NOMO-1 treated with dmso at 0.1 percent for 144 hours (cell line): ENCODE results near the gene F9.
"Not testable (repeated sequence)": the region's sequence is repeated elsewhere in the genome, so short reads cannot be mapped to it uniquely, and the experiment has no call there.

Source experiments
- DNase-seq: peaks from one replicate; lab custom pipeline; 2025; ENCODE audit not compliant: unreplicated experiment; lab: John Stamatoyannopoulos, UW

The F9 gene

DNA sequence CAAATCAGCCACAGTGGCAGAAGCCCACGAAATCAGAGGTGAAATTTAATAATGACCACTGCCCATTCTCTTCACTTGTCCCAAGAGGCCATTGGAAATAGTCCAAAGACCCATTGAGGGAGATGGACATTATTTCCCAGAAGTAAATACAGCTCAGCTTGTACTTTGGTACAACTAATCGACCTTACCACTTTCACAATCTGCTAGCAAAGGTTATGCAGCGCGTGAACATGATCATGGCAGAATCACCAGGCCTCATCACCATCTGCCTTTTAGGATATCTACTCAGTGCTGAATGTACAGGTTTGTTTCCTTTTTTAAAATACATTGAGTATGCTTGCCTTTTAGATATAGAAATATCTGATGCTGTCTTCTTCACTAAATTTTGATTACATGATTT lies at the start of gene F9:
Gene F9 (plus strand): TSS at position 190 of the 400 bp plus-strand sequence. CDS start 26 bp downstream, at position 216.
- no peak for DNase-seq

DNA sequence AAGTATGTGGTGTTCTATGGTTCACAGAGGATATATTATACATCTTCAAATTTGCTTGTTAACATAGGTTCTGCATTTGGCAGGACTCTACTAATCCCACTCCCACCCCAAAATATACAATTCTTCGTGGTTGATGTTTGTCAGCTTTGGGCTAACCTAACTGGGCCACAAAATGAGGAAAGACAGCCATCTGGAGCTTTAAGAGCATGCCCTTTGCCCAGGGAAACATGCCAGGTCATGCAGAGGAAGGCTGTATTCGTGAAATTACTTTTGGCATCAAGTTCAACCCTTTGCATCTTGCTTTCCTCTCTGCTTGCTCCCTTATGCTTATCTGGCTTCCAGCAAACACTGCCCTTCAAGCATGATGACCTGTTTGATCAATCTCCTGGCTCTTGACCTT lies 46.8 kb upstream of the F9 start:
- no peak for DNase-seq

DNA sequence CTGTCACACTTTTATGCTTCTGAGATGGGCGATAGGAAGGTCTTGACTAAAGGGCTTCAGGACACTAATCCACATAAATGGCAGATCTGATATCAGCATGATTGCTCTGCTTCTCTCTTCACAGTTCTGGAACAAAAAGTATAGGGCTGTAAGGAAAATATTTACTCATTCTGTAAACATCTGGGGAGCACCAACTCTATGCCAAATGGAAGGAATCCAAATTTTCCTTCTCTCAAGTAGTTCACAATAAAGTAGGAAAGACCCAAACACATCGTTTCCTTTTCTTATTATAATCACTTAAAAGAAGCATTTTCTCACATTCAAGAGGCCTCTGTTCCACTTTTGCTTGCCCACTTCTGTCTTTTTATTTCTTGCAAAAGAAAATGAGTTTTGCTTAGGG lies 45.9 kb upstream of the F9 start:
- no peak for DNase-seq

DNA sequence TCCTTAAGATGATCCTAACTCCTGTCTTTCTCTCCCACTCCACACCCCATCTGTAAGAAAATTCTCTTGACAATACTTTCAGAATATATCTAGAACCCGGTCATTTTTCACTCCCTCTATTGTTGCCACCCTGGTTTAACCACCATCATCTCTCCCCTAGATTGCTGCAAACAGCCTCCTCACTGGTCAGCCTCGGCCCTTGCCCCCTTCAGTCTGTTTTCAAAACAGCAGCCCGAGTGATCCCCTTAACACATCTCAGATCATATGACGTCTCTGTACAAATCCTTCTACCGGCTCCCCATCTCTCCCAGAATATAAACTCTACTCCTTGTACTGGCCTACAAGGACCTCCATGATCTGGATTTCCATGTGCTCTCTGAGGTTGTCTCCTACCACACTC lies 35.2 kb upstream of the F9 start:
- DNase-seq, result no peak

DNA sequence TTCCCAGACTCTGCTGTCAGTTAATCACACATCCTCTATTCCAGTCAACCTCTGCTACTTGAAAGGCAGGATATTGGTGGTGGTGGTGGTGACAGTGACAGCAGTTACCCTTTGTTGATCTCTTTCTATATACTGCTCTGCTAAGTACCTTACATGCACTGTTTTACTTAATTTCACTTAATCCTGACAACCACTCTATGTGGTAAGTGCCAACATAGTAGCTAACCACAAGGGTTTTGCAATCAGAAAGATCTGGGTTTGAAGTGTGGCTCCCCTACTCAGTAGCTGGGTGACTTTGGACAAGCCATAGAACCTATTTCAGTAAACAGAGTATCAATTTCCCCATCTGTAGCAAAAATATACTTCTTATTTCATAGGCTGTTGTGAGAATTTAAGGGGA lies 24.2 kb upstream of the F9 start:
- DNase-seq, result peak; percentile 2

DNA sequence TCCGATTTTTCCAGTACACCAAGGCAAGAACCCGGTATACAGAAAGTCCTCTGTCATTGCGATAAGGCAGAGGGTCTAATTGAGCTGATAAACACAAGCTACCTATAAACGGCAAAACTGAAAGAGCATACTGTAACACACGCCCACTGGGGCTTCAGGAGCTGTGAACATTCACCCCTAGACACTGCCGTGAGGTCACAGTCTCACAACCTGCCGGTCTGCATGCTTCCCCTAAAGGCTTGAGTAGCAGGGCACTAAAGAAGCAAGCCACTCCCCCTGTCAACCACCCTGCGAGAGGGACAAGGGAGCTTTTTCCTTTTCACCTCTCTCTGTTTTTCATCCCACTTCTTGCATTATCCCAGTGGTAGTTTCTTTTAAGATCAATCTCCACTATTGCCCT lies 22.4 kb upstream of the F9 start:
- DNase-seq, result no peak

DNA sequence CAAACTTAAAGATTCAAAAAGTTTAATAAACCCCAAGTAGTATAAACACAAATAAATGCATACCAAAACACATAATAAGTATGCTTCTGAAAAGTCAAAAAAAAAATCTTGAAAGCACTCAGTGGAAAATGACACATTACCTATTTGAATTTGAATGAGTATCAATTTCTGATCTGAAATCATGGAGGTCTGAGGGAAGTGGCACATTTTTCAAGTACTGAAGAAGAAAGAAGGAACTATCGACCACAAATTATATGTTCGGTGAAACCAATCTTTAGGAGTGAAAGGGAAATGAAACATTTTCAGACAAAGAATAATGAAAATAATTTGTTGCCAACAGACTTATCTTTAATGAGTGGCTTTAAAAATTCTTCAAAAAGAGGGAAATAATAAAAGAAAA lies 12.1 kb upstream of the F9 start:
- DNase-seq, result peak; percentile 7

DNA sequence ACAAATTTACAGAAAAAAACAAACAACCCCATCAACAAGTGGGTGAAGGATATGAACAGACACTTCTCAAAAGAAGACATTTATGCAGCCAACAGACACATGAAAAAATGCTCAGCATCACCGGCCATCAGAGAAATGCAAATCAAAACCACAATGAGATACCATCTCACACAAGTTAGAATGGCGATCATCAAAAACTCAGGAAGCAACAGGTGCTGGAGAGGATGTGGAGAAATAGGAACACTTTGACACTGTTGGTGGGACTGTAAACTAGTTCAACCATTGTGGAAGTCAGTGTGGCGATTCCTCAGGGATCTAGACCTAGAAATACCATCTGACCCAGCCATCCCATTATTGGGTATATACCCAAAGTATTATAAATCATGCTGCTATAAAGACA lies 1.7 kb upstream of the F9 start:
- not testable (repeated sequence) for DNase-seq

DNA sequence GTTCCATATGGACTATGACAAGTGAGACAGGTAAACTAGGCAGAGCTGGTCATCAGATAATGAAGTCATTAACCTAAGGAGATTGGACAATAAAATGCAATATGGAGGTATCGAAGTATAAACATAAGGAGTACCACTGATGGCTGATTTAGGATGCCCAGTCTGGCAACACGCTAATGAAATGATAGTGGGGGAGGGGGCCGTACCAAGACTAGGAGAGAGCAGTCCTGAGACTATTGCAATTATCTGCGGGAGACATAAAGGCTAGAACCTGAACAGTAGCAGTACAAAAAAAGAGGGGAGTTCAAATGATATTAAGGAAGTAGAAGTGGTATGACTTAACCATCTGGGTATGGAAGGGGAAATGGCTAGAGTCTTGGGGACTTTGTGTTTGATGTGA lies 2.3 kb downstream of the F9 start:
- no peak for DNase-seq

DNA sequence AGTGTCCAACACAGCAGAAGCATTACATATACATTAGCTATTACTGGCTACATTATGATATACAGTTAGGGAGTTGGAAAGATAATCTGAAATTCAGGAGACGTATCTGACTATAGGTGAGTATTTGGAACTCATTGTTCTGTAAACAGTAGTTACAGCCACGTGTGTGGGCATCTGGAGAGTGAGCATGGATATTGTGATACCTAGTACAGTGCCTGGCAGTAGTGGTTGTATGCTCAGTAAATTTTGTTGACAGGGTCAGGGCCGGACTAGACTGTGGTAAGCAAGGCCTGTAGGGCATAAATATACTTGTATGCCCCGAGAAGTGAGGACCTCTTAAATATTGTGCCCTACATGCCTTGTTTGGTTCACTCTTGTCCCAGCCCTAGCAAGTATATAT lies 2.9 kb downstream of the F9 start:
- no peak for DNase-seq

DNA sequence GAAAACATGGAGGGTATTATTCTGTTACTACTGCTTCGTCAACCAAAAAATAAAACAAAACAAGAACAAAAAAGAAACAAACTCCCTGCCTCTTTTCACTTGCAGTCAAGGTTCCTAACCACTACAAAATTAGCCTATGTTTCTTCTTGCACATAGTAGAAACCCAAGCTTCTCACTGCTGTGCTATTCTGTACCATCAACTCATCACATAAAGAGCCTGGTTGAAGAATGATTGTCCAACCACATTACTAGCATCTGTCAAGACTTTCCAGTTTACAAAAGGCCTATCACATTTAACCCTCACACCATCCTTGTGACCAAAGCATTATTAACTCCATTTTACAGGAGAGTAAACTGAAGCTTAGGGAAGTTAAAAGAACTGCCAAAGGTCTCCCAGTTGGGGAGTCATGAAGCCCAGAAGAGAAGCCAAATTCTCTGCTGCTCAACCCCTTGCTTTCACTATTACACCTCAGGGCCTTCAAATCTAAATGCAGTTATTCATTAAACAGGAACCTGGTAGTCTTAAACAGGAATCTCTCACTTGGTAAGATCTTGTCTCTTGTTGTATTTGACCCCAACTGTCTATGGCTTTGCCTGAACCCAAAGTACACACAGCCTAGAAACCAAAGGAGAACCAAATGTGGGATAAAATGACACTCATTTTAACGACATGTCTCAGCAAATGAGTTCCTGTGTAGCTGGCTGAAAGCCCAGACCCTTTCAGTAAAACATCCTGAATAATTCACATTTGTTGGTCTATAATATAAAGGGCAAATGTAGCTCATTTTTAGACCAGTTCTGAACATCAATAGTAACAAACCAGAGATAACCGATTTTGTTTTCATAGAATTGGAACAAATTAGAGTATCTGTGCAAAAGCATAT lies 8.6 kb downstream of the F9 start:
- DNase-seq, result no peak

DNA sequence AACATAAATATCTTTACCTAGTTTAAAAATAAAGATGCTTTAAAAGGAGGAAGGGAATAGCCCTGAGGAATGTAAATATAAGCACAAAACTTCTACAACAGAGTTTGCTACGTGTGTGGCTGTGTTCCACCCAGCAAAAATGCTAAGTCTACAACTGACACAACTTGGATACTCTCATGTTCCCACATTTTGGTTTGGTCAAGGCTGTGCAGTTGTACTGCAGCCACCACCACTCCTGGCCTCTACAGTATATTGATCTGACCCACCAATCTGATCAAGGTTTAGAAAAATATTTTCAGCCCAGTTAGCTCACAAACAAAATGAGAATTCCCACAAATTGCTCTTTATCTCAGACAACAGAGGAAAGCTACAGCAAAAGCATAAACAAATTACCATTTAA lies 12.1 kb downstream of the F9 start:
- DNase-seq, result no peak

DNA sequence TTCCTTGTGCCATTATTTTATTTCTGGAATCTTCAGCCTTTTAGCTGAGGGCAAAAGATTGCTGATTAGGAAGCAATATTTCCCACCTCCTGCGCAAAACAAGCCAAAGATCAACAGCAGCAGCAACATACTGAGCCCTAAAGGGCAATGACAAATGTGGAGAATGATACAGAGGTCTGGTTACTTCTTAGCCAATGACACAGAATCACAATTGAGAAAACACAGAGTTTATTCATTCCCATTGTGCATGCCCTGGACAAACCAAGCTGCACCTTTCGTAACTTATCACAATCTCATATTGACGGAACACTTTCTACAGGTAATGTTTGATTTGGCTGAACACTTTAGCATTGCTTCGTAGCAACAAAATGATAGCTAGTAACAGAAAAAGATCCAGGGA lies 13.4 kb downstream of the F9 start:
- no peak for DNase-seq

DNA sequence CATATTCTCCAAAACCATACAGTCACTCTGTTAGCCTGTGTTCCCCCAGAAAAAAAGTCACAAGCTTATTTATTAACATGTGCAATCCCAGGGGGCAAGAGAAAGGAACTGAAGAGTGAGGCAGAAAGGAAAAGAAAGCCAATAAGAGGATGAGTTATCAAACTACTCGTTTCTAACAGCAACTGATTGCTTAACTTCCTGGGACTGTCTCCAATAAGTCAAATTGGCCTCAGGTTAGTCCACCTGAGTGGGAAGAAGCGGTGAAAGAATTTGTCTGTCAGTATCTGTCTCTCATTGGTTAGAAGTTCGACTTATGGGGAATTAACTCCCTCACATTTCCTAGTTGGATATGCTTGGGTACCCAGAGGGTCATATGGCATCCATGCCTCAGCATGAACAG lies 14.1 kb downstream of the F9 start:
- DNase-seq, result no peak

DNA sequence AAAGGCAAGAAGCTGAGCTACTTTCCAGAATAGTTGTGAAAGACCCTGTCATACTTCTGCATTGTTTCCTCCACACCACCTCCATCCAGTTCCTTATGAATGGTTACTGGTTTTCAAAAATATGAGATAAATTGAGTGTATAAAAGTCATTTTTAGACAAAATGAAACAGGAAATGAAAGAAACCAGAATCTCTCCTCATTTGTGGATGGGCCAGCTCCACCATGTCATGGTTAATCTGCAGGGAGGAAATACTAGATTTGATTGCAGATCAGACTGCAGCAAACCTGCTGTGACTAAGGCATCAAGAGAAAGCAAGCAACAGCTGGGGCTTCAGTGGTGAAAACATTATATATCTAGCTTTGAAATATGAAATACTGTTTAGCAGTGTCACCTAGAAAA lies 23.8 kb downstream of the F9 start:
- DNase-seq, result peak; percentile 12

DNA sequence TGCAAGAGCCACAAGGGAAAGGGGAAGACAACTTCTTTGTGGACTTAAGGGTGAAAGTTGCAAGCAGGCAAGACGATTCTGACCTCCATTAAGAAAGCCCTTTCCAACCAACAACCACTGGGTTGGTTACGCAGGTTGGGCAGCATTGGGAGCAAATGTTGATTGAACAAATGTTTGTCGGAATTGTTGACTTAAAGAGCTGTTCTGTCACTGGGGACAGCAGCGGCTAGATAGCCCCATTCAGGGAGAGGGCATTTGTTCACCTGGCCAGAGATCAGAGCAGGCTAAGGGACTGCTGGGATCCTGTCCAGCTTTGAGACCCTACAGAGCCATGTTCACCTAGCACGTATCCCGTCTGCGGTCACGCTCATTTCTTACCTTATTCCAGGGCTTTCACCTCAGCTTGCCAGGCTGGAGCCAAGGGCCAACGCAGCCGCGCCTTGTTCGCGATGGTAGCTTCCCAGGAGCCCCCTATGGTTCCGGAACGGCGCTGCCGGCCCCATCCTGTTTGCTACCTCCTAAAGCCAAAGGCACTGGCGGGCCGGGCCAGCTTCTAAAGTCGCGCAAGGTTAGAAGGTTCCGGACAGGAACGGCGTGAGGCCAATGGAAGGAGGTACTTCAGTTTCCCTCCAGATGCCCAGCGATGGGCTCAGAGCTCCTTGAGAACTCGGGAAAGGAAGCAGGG lies 24.6 kb downstream of the F9 start:
- no peak for DNase-seq

DNA sequence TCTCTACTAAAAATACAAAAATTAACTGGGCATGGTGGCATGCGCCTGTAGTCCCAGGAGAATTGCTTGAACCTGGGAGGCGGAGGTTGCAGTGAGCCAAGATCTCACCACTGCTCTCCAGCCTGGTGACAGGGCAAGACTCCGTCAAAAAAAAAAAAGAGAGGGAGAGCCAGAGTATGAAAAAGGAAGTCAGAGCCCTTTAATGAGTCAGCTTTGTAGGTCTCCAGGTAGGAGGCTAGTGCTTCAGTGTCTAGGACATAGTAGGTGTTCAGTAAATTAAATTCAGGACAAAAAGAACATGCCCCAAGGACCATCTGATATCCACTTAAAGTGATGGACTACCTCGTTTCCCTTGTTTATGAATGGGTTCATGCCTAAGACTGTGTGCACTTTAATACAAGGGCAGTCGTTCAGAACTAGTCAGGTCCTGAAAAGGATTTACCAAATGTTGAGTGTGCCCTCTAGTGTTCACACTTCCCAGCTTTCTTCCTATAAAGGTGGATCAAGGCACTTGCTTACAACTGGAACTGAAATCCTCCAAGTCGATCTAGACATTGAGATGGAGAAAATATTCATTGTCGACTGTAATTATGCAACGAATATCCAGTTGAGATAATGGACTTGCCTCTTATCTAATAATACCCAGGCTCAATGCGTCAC lies 29.0 kb downstream of the F9 start:
- DNase-seq, result peak; percentile 36

DNA sequence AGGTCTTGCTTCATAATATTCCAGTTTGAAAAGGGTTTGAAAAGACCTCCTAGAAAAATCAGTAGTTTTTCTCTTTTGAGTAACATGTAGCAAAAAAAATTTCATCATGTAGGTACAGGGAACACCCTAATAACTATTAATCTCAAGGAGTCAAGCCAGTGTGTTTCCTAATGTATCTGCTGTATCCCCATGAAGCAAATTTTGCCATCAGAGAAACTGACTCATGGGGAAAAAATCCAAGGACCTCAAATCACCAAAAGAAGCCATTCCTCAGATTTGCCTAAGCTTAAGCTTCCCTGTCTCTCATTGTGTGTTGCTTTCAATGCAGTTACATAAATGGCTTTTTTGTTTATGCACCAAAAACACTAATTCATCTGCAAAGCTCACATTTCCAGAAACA lies 29.7 kb downstream of the F9 start:
- DNase-seq, result no peak

DNA sequence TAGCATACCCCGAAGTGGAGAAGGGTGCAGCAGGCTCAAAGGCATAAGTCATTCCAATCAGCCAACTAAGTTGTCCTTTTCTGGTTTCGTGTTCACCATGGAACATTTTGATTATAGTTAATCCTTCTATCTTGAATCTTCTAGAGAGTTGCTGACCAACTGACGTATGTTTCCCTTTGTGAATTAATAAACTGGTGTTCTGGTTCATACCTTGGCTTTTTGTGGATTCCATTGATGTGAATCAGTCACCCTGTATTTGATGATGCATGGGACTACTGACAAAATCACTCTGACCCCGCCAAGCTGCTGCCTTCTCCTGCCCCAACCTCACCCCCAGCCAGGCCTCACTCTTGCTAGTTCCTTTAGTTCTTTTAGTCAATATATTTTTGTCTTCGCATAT lies 32.7 kb downstream of the F9 start:
- no peak for DNase-seq

DNA sequence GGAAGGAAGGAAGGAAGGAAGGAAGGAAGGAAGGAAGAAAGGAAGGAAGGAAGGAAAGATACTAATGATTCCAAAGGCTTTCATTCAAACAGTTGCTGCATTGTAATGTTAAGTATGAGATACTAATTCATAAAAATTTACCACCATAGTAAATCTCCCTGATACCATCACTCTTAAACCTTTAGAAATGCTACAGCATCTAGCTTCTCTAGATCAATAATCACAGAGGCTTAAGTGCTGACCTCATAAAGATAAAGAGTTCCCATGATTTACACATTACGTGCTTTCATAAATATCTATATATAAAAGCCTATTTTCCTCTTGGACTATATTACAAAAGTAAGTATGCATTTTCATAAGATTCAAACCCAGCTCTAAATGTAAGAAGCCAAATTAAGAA lies 36.4 kb downstream of the F9 start:
- no peak for DNase-seq

DNA sequence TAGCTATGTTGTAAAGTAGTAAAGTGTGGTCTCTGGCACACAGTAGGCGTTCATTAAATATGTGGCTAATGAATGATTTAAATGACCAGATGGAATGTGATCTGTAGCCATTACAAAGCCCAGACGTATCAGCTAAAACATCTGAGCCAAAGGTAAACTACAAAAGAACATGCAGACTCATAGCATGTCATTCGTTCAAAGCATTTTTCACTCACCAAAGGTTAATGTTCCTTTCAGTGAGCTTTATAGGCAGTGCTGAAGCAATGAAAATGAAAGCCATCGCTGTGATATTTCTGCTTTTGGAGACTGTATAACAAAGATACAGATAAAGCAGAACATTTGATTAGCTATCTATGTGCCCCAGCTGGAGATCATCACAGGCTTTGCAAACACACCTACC lies 50.5 kb downstream of the F9 start:
- no peak for DNase-seq

DNA sequence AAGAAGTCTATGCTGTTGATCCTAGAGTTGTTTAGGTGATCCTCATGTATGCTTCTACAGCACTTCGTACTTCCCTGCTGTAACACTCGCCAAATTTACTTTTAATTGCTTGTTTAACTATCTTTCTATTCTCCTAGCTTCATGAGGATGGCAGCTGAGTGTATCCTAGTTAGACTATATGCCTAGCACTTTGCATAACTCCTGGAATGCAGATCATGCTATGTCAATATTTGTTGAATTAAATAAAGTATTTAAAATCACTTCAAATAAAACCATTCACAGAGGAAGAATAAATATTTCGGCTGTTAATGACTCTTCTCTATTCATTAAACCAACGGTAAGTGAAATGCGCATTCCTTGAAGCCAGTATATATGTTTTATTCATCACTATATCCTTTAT lies 55.1 kb downstream of the F9 start:
- no peak for DNase-seq
